HEK293 (cell line): ENCODE measurements around the gene AQP11.

Source experiments
- ZNF26 ChIP-seq: fragments of 450-650 bp; formaldehyde crosslinking; IDR thresholded peaks from 2 replicates; pipeline ENCODE4 v1.5.1; 2016; ENCODE audit warnings: missing biosample characterization, missing genetic modification characterization
- ZNF521 ChIP-seq: fragments of 450-650 bp; formaldehyde crosslinking; IDR thresholded peaks from 2 replicates; pipeline ENCODE4 v1.5.1; 2017; ENCODE audit warnings: missing biosample characterization, mild to moderate bottlenecking, missing genetic modification characterization
- TF ChIP-seq, protein P1 (sequence below): fragments of 450-650 bp; formaldehyde crosslinking; IDR thresholded peaks from 2 replicates; pipeline ENCODE4 v1.5.1; 2016; ENCODE audit warnings: missing biosample characterization, missing genetic modification characterization

DNA sequence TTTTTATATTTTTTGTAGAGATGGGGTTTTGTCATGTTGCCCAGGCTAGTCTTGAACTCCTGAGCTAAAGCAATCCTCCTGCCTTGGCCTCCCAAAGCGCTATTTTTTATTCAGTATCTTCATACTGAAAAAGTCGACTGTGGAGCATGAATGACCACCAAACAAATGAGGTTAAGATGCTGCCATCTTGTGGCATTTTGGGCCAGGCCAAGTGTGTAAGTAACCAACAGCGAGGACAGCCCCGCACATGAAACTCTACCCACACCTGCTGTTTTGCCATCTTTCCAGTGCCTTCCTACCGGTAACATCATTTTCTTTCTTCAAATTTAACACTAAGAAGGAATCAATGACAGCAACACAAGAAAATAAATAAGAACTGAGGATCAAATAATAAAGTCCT lies 32.2 kb upstream of the AQP11 start:
- TF ChIP-seq ZNF26 (tag by site-specific recombination) (no peak), ZNF521 (tag by site-specific recombination) (no peak)
- TF ChIP-seq, protein P1, sequence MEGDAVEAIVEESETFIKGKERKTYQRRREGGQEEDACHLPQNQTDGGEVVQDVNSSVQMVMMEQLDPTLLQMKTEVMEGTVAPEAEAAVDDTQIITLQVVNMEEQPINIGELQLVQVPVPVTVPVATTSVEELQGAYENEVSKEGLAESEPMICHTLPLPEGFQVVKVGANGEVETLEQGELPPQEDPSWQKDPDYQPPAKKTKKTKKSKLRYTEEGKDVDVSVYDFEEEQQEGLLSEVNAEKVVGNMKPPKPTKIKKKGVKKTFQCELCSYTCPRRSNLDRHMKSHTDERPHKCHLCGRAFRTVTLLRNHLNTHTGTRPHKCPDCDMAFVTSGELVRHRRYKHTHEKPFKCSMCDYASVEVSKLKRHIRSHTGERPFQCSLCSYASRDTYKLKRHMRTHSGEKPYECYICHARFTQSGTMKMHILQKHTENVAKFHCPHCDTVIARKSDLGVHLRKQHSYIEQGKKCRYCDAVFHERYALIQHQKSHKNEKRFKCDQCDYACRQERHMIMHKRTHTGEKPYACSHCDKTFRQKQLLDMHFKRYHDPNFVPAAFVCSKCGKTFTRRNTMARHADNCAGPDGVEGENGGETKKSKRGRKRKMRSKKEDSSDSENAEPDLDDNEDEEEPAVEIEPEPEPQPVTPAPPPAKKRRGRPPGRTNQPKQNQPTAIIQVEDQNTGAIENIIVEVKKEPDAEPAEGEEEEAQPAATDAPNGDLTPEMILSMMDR (tag by site-specific recombination) = no peak
